ENCODE measurements around the gene TMEM86A.

Gene TMEM86A

DNA sequence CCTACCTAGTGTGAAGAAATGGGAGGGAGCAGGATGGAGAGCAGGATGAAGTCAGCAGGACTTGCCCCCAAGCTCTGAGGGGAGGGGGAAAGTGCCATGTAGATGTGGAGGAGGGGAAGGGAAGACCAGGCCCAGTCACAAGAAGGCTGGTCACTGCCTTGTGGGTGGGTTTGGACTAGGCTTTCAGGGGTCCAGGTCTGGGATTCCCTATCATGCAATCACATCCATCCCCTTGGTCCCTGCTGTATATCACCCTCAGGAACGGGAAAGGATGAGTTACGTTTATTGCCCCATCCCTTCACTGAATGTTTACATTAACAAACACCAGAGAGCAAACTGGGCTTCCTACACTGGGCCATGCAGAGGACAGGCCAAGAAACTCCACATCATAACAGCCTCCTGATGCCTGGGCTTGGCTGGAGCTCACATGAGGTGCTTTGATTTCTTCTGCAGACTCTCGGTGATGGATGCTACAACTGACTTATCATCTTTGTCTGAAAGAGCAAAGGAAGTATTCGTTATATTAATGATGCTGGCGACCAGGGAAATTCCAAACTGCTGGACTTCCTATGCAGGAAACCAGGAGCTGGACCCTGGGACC, 5.6 kb downstream of the TMEM86A start:
- Histone ChIP-seq H3K27me3 (ENCODE audit: insufficient read depth, poor library complexity, severe bottlenecking) (peaks cover 38% of the 10 kb centered on the region), H3K4me3 (replicated peaks; ENCODE audit: insufficient read depth, low read length) (no peak overlapping the region), H3K27ac (replicated peaks) (no peak overlapping the region)
- no peak for DNase-seq (ENCODE audit: low read depth in 1 of 2, low spot score in 1 of 2)
- TF ChIP-seq POLR2AphosphoS5 (IDR thresholded peaks at IDR 0.05; ENCODE audit: low read depth) (no peak), SPI1 (IDR thresholded peaks at IDR 0.05; ENCODE audit: borderline replicate concordance, low read depth) (no peak), GABPA (IDR thresholded peaks at IDR 0.05; ENCODE audit: low read depth) (no peak)
- TF ChIP-seq, protein P1, sequence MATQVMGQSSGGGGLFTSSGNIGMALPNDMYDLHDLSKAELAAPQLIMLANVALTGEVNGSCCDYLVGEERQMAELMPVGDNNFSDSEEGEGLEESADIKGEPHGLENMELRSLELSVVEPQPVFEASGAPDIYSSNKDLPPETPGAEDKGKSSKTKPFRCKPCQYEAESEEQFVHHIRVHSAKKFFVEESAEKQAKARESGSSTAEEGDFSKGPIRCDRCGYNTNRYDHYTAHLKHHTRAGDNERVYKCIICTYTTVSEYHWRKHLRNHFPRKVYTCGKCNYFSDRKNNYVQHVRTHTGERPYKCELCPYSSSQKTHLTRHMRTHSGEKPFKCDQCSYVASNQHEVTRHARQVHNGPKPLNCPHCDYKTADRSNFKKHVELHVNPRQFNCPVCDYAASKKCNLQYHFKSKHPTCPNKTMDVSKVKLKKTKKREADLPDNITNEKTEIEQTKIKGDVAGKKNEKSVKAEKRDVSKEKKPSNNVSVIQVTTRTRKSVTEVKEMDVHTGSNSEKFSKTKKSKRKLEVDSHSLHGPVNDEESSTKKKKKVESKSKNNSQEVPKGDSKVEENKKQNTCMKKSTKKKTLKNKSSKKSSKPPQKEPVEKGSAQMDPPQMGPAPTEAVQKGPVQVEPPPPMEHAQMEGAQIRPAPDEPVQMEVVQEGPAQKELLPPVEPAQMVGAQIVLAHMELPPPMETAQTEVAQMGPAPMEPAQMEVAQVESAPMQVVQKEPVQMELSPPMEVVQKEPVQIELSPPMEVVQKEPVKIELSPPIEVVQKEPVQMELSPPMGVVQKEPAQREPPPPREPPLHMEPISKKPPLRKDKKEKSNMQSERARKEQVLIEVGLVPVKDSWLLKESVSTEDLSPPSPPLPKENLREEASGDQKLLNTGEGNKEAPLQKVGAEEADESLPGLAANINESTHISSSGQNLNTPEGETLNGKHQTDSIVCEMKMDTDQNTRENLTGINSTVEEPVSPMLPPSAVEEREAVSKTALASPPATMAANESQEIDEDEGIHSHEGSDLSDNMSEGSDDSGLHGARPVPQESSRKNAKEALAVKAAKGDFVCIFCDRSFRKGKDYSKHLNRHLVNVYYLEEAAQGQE (IDR thresholded peaks at IDR 0.05; ENCODE audit: insufficient replicate concordance, low read depth): no peak
- TF ChIP-seq, protein P2, sequence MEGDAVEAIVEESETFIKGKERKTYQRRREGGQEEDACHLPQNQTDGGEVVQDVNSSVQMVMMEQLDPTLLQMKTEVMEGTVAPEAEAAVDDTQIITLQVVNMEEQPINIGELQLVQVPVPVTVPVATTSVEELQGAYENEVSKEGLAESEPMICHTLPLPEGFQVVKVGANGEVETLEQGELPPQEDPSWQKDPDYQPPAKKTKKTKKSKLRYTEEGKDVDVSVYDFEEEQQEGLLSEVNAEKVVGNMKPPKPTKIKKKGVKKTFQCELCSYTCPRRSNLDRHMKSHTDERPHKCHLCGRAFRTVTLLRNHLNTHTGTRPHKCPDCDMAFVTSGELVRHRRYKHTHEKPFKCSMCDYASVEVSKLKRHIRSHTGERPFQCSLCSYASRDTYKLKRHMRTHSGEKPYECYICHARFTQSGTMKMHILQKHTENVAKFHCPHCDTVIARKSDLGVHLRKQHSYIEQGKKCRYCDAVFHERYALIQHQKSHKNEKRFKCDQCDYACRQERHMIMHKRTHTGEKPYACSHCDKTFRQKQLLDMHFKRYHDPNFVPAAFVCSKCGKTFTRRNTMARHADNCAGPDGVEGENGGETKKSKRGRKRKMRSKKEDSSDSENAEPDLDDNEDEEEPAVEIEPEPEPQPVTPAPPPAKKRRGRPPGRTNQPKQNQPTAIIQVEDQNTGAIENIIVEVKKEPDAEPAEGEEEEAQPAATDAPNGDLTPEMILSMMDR (IDR thresholded peaks at IDR 0.05; ENCODE audit: insufficient read depth, low read length): no peak

DNA sequence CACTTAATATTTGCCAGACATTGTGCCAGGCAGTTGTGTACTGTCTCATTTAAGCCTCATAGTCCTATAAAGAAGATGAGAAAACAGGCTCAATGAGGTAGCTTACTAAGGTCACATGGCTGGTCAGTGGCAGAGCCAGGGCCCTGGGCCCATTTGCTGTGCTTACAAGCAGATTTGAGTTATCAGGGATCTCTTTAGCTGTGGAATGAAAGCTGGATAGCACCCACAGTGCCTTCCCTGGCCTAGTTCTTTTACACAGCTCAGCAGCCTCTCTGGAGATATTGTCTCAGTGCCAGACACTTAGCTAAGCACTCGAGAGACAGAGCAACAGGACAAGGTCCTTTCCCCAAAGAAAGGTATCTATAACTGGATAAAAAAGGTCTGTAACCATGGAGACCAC, 6.1 kb downstream of the TMEM86A start:
- peaks cover 32% of the 10 kb centered on the region for H3K27me3 ChIP-seq (ENCODE audit: insufficient read depth, poor library complexity, severe bottlenecking)
- no peak for DNase-seq (ENCODE audit: low read depth in 1 of 2, low spot score in 1 of 2)
- TF ChIP-seq, protein P2 (IDR thresholded peaks at IDR 0.05; ENCODE audit: insufficient read depth, low read length): no peak
- TF ChIP-seq POLR2AphosphoS5 (IDR thresholded peaks at IDR 0.05; ENCODE audit: low read depth) (no peak), GABPA (IDR thresholded peaks at IDR 0.05; ENCODE audit: low read depth) (no peak), SPI1 (IDR thresholded peaks at IDR 0.05; ENCODE audit: borderline replicate concordance, low read depth) (no peak)
- TF ChIP-seq, protein P1 (IDR thresholded peaks at IDR 0.05; ENCODE audit: insufficient replicate concordance, low read depth): no peak
- no peak overlapping the region for H3K4me3 ChIP-seq (replicated peaks; ENCODE audit: insufficient read depth, low read length)
- H3K27ac ChIP-seq (replicated peaks): no peak overlapping the region

DNA sequence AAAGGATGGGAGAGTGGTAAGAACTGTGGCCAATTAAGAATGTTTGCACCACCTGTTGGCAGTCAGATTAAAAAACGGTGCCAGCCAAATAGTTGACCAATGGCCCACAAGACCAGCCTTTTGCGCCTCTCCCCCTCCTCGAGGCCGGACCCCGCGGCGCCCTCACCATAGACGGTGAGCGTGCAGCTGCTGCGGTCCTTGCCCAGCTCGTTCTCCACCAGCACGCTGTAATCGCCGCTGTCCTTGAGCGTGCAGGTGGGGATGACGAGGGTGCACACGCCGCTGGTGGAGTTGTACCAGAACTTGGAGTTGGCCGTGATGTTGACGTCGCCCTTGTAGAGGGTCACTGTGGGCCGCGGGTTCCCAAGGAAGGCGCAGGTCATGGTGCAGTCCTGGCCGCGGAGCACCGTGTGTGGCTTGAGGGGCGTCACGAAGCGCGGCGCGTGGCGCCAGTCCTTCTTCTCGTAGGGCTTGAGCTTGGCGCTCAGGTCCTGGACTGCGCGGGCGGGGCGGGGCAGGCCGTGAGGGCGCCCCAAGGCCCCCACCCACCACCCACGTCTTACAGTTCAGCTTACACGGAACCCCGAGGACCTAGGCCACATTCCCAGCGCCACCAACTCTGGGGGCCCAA, 7.2 kb downstream of the TMEM86A start:
- no peak overlapping the region for H3K4me3 ChIP-seq (replicated peaks; ENCODE audit: insufficient read depth, low read length)
- TF ChIP-seq, protein P2 (IDR thresholded peaks at IDR 0.05; ENCODE audit: insufficient read depth, low read length): no peak
- TF ChIP-seq SPI1 (IDR thresholded peaks at IDR 0.05; ENCODE audit: borderline replicate concordance, low read depth) (no peak), GABPA (IDR thresholded peaks at IDR 0.05; ENCODE audit: low read depth) (no peak), POLR2AphosphoS5 (IDR thresholded peaks at IDR 0.05; ENCODE audit: low read depth) (no peak)
- TF ChIP-seq, protein P1 (IDR thresholded peaks at IDR 0.05; ENCODE audit: insufficient replicate concordance, low read depth): no peak
- H3K27ac ChIP-seq (replicated peaks): no peak overlapping the region
- DNase-seq (ENCODE audit: low read depth in 1 of 2, low spot score in 1 of 2): no peak
- H3K27me3 ChIP-seq (ENCODE audit: insufficient read depth, poor library complexity, severe bottlenecking): peaks cover 32% of the 10 kb centered on the region
